ES-I3 (cell line): ENCODE results near the gene MAP3K7.

Experiments
- H3K36me3 ChIP-seq: 2 replicates; pipeline ENCODE4 v1.6.1; 2013; ENCODE audit warnings: mild to moderate bottlenecking, low read length, control low read depth, moderate library complexity; ENCODE audit not compliant: insufficient read depth
- H3K4me1 ChIP-seq: 2 replicates; pipeline ENCODE4 v1.6.1; 2013; ENCODE audit warnings: mild to moderate bottlenecking, control low read depth, low read length; ENCODE audit not compliant: insufficient read depth
- H3K9ac ChIP-seq: 2 replicates; pipeline ENCODE4 v1.6.1; 2013; ENCODE audit warnings: low read depth, mild to moderate bottlenecking, low read length, moderate library complexity
- H3K9me3 ChIP-seq: 2 replicates; pipeline ENCODE4 v1.6.1; 2013; ENCODE audit warnings: mild to moderate bottlenecking, low read length, moderate library complexity; ENCODE audit not compliant: control insufficient read depth, insufficient read depth

MAP3K7 gene

DNA sequence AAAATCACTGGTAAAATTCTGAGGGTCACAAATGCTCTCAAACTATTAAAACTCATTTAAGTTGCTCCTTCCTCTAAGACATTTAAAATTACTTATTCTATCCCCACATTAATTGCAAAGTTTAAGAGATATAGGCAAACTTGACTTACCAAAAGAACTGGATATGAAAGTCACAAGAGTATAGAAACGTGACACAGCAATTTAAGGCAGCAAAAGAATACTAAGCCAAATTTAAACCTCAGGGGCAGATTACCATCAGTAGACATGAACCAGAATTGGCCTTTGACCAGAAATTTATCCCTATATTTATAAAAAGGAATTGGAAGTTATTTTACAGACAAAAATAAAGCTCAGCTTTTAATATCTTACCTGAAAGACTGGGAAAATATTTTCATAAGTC lies 56.0 kb downstream of the MAP3K7 start:
- no peak overlapping the region for H3K9ac ChIP-seq
- H3K36me3 ChIP-seq = no peaks in the 10 kb centered on the region
- no peaks in the 10 kb centered on the region for H3K4me1 ChIP-seq
- no peaks in the 10 kb centered on the region for H3K9me3 ChIP-seq

DNA sequence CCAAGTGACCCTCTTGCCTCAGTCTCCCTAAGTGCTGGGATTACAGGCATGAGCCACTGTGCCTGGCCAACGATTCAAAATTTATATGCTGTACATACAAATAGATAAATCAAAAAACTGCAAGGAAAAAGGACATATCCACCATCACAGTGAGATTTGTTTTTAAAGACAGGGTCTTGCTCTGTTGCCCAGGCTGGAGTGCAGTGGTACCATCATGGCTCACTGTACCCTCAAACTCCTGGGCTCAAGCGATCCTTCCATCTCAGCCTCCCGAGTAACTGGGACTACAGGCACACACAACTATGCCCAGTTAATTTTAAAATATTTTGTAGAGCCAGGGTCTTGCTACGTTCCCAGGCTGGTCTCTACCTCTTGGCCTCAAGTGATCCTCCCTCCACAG lies 61.5 kb downstream of the MAP3K7 start:
- H3K36me3 ChIP-seq = peaks cover 8% of the 10 kb centered on the region; the same call in 1 of the 2 replicates
- no peaks in the 10 kb centered on the region for H3K4me1 ChIP-seq
- no peak overlapping the region for H3K9ac ChIP-seq
- H3K9me3 ChIP-seq = no peaks in the 10 kb centered on the region

- H3K36me3 ChIP-seq = peaks cover 8% of the 10 kb centered on the region; the same call in 1 of the 2 replicates
- no peak overlapping the region for H3K9ac ChIP-seq
- no peaks in the 10 kb centered on the region for H3K4me1 ChIP-seq
- H3K9me3 ChIP-seq = no peaks in the 10 kb centered on the region
Measured at GRCh38 chr6:90523779-90524310, 63.0 kb downstream of the MAP3K7 start.

DNA sequence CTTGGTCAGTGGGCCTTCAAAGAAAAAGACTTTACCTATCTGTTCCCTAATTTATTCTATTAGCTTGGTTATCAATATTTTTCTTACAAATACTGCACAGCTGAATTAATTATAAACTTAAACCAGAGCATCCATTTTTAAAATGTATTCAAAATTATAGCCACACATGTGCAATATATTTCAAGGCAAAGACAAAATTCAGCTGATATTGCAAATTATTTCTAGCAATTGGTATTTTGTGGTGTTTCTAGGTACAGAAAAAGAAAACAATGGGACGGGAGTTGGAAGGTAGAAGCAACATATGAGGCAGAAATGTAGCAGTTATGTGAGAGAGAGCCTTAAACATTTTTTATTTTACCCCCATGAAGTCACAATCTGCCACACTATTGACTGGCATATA lies 64.9 kb downstream of the MAP3K7 start:
- Histone ChIP-seq H3K36me3 (peaks cover 8% of the 10 kb centered on the region; the same call in 1 of the 2 replicates), H3K9me3 (no peaks in the 10 kb centered on the region), H3K4me1 (no peaks in the 10 kb centered on the region), H3K9ac (no peak overlapping the region)

GRCh38 chr6:90516074-90516660 lies 70.7 kb downstream of the MAP3K7 start:
- Histone ChIP-seq H3K9me3 (no peaks in the 10 kb centered on the region), H3K9ac (no peak overlapping the region), H3K36me3 (no peaks in the 10 kb centered on the region; the same call in 1 of the 2 replicates), H3K4me1 (no peaks in the 10 kb centered on the region)

GRCh38 chr6:90514496-90514895 lies 72.4 kb downstream of the MAP3K7 start:
- Histone ChIP-seq H3K4me1 (no peaks in the 10 kb centered on the region), H3K9ac (no peak overlapping the region), H3K36me3 (no peaks in the 10 kb centered on the region; the same call in 1 of the 2 replicates), H3K9me3 (no peaks in the 10 kb centered on the region)

DNA sequence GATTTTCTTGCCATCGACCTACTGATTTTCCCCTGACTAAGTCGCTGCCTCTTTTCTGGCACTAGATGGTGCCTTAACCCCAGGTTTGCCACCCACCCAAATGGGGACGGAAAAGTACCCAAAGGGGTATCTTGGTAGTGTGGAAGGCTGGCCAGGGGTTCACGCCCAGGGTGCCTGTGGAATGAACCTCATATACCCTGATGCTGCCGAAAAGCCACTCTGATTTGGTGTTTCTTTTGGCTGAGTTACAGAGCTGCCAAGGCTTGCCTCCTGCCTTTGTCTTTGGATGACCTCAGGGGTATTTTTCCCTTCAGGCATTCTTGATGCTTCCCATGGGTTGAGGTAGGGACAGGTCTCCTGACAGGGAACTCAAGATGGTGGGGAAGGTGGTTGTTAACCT lies 78.1 kb downstream of the MAP3K7 start:
- no peaks in the 10 kb centered on the region for H3K4me1 ChIP-seq
- no peaks in the 10 kb centered on the region; the same call in 1 of the 2 replicates for H3K36me3 ChIP-seq
- no peaks in the 10 kb centered on the region for H3K9me3 ChIP-seq
- H3K9ac ChIP-seq = no peak overlapping the region

- Histone ChIP-seq H3K4me1 (peaks cover 23% of the 10 kb centered on the region), H3K36me3 (no peaks in the 10 kb centered on the region), H3K9ac (no peak overlapping the region), H3K9me3 (no peaks in the 10 kb centered on the region)
Measured at GRCh38 chr6:90502866-90503407, 83.9 kb downstream of the MAP3K7 start.

DNA sequence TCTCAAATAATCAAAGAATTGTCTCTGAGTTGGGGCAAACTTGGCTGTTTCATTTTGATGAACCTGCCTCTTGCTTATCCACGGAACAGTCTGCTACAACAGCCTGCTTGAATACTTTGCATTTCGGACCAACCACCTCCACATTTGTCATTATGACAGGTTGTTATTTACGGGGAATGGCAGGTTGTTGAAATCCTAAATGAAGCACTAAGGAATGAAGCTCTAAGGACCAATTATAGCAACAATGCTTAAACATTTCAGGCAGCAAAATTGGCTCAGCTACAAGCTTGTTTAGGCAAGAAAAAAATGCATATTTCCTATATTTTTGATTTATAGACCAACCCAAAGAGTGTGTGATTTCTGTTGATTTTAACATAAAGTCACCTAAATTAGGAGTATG lies 84.5 kb downstream of the MAP3K7 start:
- H3K9ac ChIP-seq = no peak overlapping the region
- peaks cover 23% of the 10 kb centered on the region for H3K4me1 ChIP-seq
- no peaks in the 10 kb centered on the region for H3K9me3 ChIP-seq
- H3K36me3 ChIP-seq = no peaks in the 10 kb centered on the region

DNA sequence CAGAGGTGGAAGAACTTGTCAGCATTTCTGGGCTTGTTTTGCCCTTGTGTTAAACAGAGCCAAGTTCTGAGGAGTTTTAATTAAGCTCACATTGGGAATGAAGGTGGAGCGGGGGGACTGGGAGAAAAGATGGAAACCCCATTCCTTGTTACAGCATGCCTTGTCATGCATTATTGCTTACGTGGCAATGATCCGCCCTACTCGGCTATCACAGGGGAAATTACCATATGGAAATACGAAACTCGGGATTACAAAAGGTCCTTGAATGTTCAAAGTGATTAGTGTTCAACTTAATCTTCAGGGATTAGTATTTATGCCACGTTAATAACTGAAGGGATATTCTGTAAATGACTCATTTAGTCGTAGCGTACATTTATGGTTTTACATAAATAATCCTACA lies 86.4 kb downstream of the MAP3K7 start:
- H3K36me3 ChIP-seq = no peaks in the 10 kb centered on the region
- H3K9ac ChIP-seq = no peak overlapping the region
- no peaks in the 10 kb centered on the region for H3K9me3 ChIP-seq
- H3K4me1 ChIP-seq = peaks cover 38% of the 10 kb centered on the region

GRCh38 chr6:90497411-90497810 lies 89.5 kb downstream of the MAP3K7 start:
- no peak overlapping the region for H3K9ac ChIP-seq
- H3K9me3 ChIP-seq = no peaks in the 10 kb centered on the region
- no peaks in the 10 kb centered on the region for H3K36me3 ChIP-seq
- peaks cover 41% of the 10 kb centered on the region for H3K4me1 ChIP-seq

GRCh38 chr6:90496258-90497016 lies 90.4 kb downstream of the MAP3K7 start:
- Histone ChIP-seq H3K9ac (no peak overlapping the region), H3K4me1 (peaks cover 38% of the 10 kb centered on the region), H3K9me3 (no peaks in the 10 kb centered on the region), H3K36me3 (no peaks in the 10 kb centered on the region)

DNA sequence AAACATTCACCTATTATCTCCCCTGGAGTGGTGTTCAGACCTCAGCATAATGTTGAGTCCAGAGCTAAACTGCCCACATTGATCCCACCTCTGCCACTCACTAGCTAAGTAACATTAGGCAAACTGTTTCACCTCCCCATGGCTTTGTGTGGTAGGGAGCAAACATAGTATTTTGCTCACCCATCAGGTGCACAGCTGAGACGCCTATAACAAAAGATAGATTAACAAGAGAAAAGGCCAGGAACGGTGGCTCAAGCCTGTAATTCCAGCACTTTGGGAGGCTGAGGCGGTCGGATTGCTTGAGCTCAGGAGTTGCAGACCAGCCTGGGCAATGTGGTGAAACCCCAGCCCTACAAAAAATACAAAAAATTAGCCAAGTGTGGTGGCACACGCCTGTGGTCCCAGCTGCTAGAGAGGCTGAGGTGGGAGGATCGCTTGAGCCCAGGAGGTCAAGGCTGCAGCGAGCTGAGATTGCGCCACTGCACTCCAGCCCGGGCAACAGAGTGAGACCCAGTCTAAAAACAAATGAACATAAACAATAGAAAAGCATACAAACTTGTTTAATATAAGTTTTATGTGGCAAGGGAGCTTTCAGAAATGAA lies 91.6 kb downstream of the MAP3K7 start:
- peaks cover 32% of the 10 kb centered on the region for H3K4me1 ChIP-seq
- H3K9me3 ChIP-seq = no peaks in the 10 kb centered on the region
- H3K36me3 ChIP-seq = no peaks in the 10 kb centered on the region
- no peak overlapping the region for H3K9ac ChIP-seq

DNA sequence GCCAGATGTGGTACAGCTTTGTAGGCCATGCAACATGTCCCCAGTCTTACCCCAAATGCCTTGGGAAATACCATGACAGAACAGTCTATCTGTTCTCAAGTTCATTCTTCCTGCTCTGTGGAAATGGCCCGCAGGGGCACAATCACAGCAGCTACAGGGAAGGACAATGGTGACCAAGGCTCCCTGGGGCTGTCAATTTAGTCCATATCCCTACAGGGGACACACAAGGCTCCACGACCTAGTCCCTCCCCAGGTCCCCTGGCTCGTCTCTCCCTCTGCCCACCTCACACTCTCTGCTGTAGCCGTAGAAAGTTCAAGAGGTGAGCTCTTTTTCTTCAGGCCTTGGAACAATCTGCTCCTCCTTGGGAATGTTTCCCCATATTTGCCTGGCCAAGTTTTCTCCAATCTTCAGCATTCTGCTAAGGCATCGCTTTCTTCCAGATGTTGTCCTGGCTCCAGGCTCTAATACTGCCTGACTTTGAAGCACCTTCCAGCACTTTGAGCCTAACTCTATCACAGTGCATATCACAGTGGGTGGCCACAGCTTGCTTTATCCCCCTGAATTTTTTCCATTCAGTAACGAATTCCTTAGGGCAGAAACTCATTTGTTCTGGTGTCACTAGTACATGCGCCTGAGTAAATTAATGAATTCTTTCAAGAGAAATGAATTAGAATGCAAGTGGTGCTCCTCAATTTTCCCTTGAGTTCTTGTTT lies 92.6 kb downstream of the MAP3K7 start:
- Histone ChIP-seq H3K36me3 (no peaks in the 10 kb centered on the region), H3K9ac (no peak overlapping the region), H3K9me3 (no peaks in the 10 kb centered on the region), H3K4me1 (peaks cover 29% of the 10 kb centered on the region)
